GM12878 (cell line): ENCODE results near the gene TSSK2. TPM values are rescaled to one million over a fixed set of nuclear protein-coding genes. Genes with fewer than 3 reads are reported as not detected.

Experiments
- ATAC-seq: fragments of 200-7000 bp; cut with Tn5 transposase; 3 replicates; pipeline ENCODE4 v1.9.1; 2020; ENCODE audit warnings: mild to moderate bottlenecking, moderate library complexity
- BruUV-seq: library from RNA; stranded (reverse); fragments of 400-500 nt; replicated peaks from 2 replicates; lab custom pipeline; 2021; lab: Mats Ljungman, UMichigan
- CTCF ChIA-PET: fragments of 300-600 bp; sonication (Branson Sonifier 250); formaldehyde crosslinking; extraction: SDS; loops from one replicate; lab custom pipeline; 2021; ENCODE audit warnings: inconsistent platforms; lab: Yijun Ruan, JAX
- POLR2A ChIA-PET: fragments of 350-600 bp; formaldehyde crosslinking; extraction: SDS; loops from one replicate; lab custom pipeline; 2021; ENCODE audit warnings: inconsistent platforms; lab: Charles Lee
- RAD21 ChIA-PET: fragments of 300-600 bp; sonication (Branson Sonifier 250); formaldehyde crosslinking; loops from one replicate; lab custom pipeline; 2023; ENCODE audit warnings: antibody characterized with exemption; ENCODE audit not compliant: unreplicated experiment; lab: Charles Lee
- SMC1A ChIA-PET: fragments of 300-600 bp; sonication (Branson Sonifier 250); formaldehyde crosslinking; loops from one replicate; lab custom pipeline; 2023; ENCODE audit not compliant: unreplicated experiment, uncharacterized antibody; lab: Charles Lee
- DNase-seq: peaks from one replicate; pipeline ENCODE4 v3.0.0-alpha.2; 2011; ENCODE audit warnings: low read depth, low spot score
- FAIRE-seq: peaks from 3 replicates; lab custom pipeline; 2011; peaks lifted over from hg19 to GRCh38; lab: Jason Lieb, UNC
- H2AFZ ChIP-seq: 2 replicates; pipeline ENCODE4 v1.6.0; 2011; ENCODE audit warnings: low read depth, low read length, control low read depth; ENCODE audit not compliant: control insufficient read depth
- H3K27ac ChIP-seq: 2 replicates; pipeline ENCODE4 v1.5.1; 2011; ENCODE audit warnings: control low read depth; ENCODE audit not compliant: control insufficient read depth, insufficient read depth
- H3K27me3 ChIP-seq, 2 experiments: replicated peaks in 1 of 2; 2 replicates each; pipeline versions ENCODE4 v1.6.0 to v1.6.1; 2011; ENCODE audit warnings: low read length in 1 of 2; ENCODE audit not compliant: control insufficient read depth in 2 of 2, insufficient read depth in 2 of 2
- H3K36me3 ChIP-seq, 2 experiments: 2 replicates each; pipeline ENCODE4 v1.5.1; 2011; ENCODE audit warnings: low read length in 1 of 2; ENCODE audit not compliant: control insufficient read depth in 2 of 2, insufficient read depth in 2 of 2
- H3K4me1 ChIP-seq: 2 replicates; pipeline ENCODE4 v1.6.1; 2011; ENCODE audit warnings: mild to moderate bottlenecking, low read length, moderate library complexity, mixed read lengths; ENCODE audit not compliant: control insufficient read depth, insufficient read depth
- H3K4me2 ChIP-seq: 2 replicates; pipeline ENCODE4 v1.6.0; 2011; ENCODE audit warnings: control low read depth; ENCODE audit not compliant: control insufficient read depth, insufficient read depth
- H3K4me3 ChIP-seq: fragments of 200-600 bp; sonication (generic); 2 replicates; pipeline ENCODE4 v1.5.1; 2016
- H3K79me2 ChIP-seq: 2 replicates; pipeline ENCODE4 v1.6.0; 2011; ENCODE audit warnings: low read length; ENCODE audit not compliant: control insufficient read depth, insufficient read depth
- H3K9ac ChIP-seq: 2 replicates; pipeline ENCODE4 v1.8.0; 2011; ENCODE audit warnings: low read length, control low read depth, mixed read lengths; ENCODE audit not compliant: control insufficient read depth, insufficient read depth
- H3K9me3 ChIP-seq: replicated peaks from 3 replicates; pipeline ENCODE4 v1.5.1; 2011; ENCODE audit warnings: mild to moderate bottlenecking, low read length; ENCODE audit not compliant: control insufficient read depth, insufficient read depth
- H4K20me1 ChIP-seq: 2 replicates; pipeline ENCODE4 v1.6.0; 2011; ENCODE audit not compliant: control insufficient read depth, insufficient read depth
- CUX1 ChIP-seq: IDR thresholded peaks from 2 replicates; pipeline ENCODE4 v1.6.1; 2012; ENCODE audit warnings: improper control_type of control experiment, low read depth, low read length; ENCODE audit not compliant: insufficient replicate concordance
- MXI1 ChIP-seq: fragments of 150-350 bp; IDR thresholded peaks from 2 replicates; pipeline ENCODE4 v1.6.1; 2011; ENCODE audit warnings: low read depth, mild to moderate bottlenecking, inconsistent platforms, low read length, improper control_type of control experiment
- PKNOX1 ChIP-seq: fragments of 450-650 bp; IDR thresholded peaks from 2 replicates; pipeline ENCODE4 v1.6.1; 2016; ENCODE audit warnings: mild to moderate bottlenecking
- POLR2A ChIP-seq: IDR thresholded peaks from 2 replicates; pipeline ENCODE4 v1.6.1; 2011; ENCODE audit warnings: low read depth, mild to moderate bottlenecking, low read length
- SIN3A ChIP-seq: IDR thresholded peaks from 2 replicates; pipeline ENCODE4 v1.6.1; 2012; ENCODE audit warnings: low read depth, low read length, improper control_type of control experiment
- SKIL ChIP-seq: fragments of 450-650 bp; IDR thresholded peaks from 2 replicates; pipeline ENCODE4 v1.6.1; 2017; ENCODE audit warnings: mild to moderate bottlenecking, low read depth, inconsistent platforms; ENCODE audit not compliant: poor library complexity, severe bottlenecking
- YBX1 ChIP-seq: fragments of 450-650 bp; IDR thresholded peaks from 2 replicates; pipeline ENCODE4 v1.6.1; 2016; ENCODE audit warnings: antibody characterized with exemption
- ZBTB11 ChIP-seq: fragments of 450-650 bp; formaldehyde crosslinking; IDR thresholded peaks from 2 replicates; pipeline ENCODE4 v1.5.0; 2022; ENCODE audit warnings: mild to moderate bottlenecking, missing genetic modification characterization
- WGBS: methylation state at CpG from one replicate; pipeline ENCODE4 v1.1.6; 2016; ENCODE audit warnings: low lambda C conversion rate; ENCODE audit not compliant: insufficient replicate concordance, insufficient coverage; ENCODE audit errors: missing lambda C conversion rate; 5-methylcytosine and 5-hydroxymethylcytosine counted together
- in situ Hi-C: fragments of 300-500 bp; cut with MboI; formaldehyde crosslinking; loops from 9 replicates; pipeline ENCODE4 v1.14.3; 2018; ENCODE audit warnings: mixed read lengths
- intact Hi-C: fragments of 100-400 bp; cut with micrococcal nuclease; formaldehyde crosslinking; loops from one replicate; pipeline ENCODE4 v1.14.2; 2022; ENCODE audit not compliant: unreplicated experiment
- polyA plus RNA-seq, 11 experiments: library from polyadenylated mRNA; depleted of rRNA in 4 of 11; unstranded in 6 of 11; stranded (reverse) in 5 of 11; fragments of >200 nt; fragmentation: Nextera tagmentation in 4 of 11; fragmentation: Illumina TruSeq in 1 of 11; extraction: Ambion mirVana in 4 of 11; extraction: Trizol in 1 of 11; gene quantifications; 1 replicate in 1 of 11; 2 replicates in 10 of 11; pipeline versions ENCODE4 v1.2.1 to v1.2.3, GENCODE V29; 2011 to 2016; ENCODE audit warnings: inconsistent platforms in 2 of 11, missing spikeins in 2 of 11, low read depth in 1 of 11
- total RNA-seq, 4 experiments: library from RNA; depleted of rRNA in 3 of 4; stranded (reverse); fragments of >200 nt in 3 of 4; fragmentation: Illumina TruSeq in 1 of 4; extraction: Trizol in 1 of 4; gene quantifications; 2 replicates each; pipeline versions ENCODE4 v1.2.1 to v1.2.3, GENCODE V29; 2013 to 2021

The TSSK2 gene
- total and polyA plus RNA-seq, 10 of the 15 experiments (the other 5 are each of a cell fraction or from before 2014, with no cell fraction given), result 0.03 to 0.17 TPM; not detected in 8

GRCh38 chr22:19176732-19177131 is 45.6 kb downstream of the TSSK2 start:
- CTCF ChIA-PET, result no interaction called here
- no peak overlapping the region for H3K27ac ChIP-seq
- H3K4me2 ChIP-seq, result peak overlapping the region; percentile 84
- no peak for TF ChIP-seq CUX1
- TF ChIP-seq ZBTB11 (CRISPR knock-in tag), result no peak
- TF ChIP-seq SKIL, result no peak
- no peak for TF ChIP-seq SIN3A
- TF ChIP-seq MXI1, result no peak
- TF ChIP-seq YBX1, result no peak
- TF ChIP-seq PKNOX1, result no peak
- no peak; the same call in 1 of the 2 replicates for TF ChIP-seq POLR2A

More at GRCh38 chr22:19176732-19177131, 45.6 kb downstream of the TSSK2 start:
- Histone ChIP-seq H3K9me3 (no peaks in the 10 kb centered on the region), H3K9ac (no peak overlapping the region; the same call in 1 of the 2 replicates), H3K4me3 (peak overlapping the region; percentile 76), H2AFZ (no peak overlapping the region), H3K4me1 (peaks cover 32% of the 10 kb centered on the region), H4K20me1 (no peaks in the 10 kb centered on the region), H3K27me3 (no peaks in the 10 kb centered on the region), H3K79me2 (peaks cover 43% of the 10 kb centered on the region), H3K36me3 (peaks cover 0 to 1% of the 10 kb centered on the region in 2 experiments; a peak in 2 of 4 replicates)
- SMC1A ChIA-PET, result no interaction called here
- RAD21 ChIA-PET, result no interaction called here
- in situ Hi-C loops (no loop called here), intact Hi-C loops (loop anchor here (5.0 kb wide), 2 partner anchors 256 to 271 kb away; partner anchors contain the start of genes C22orf39, HIRA and MRPL40)
- no peak for FAIRE-seq
- no TSS peak for BruUV-seq
- POLR2A ChIA-PET, result no interaction called here
- DNase-seq, result no peak
- no peak for ATAC-seq
- 93% methylated on average over 12 of the region's 12 CpGs for WGBS
